ENCODE results near the gene NDUFS7.

NDUFS7 gene

DNA sequence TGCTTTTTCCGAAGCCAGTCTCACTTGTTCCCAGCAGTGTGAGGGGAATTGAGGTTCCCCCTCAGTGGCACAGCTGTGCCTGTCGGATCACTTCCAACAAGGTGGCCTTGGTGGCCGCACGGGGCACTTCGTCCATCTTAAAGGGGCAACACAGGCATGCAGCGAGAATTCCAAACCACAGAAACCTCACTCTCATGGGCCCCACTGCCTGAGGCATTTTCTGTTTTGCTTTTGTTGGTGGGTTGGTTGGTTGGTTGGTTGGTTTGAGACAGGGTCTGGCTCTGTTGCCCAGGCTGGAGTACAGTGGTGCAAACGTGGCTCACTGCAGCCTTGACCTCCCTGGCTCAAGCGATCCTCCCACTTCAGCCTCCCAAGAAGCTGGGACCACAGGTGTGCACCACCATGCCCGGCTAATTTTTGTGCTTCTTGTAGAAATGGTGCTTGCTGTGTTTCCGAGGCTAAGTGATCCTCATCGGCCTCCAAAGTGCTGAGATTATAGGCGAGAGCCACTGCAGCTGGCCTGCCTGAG is 3.7 kb upstream of the NDUFS7 start:
- no peak overlapping the region for H3K4me3 ChIP-seq
- no peak for DNase-seq (ENCODE audit: low spot score)
- H3K27ac ChIP-seq = no peak overlapping the region
- TF ChIP-seq, protein P1, sequence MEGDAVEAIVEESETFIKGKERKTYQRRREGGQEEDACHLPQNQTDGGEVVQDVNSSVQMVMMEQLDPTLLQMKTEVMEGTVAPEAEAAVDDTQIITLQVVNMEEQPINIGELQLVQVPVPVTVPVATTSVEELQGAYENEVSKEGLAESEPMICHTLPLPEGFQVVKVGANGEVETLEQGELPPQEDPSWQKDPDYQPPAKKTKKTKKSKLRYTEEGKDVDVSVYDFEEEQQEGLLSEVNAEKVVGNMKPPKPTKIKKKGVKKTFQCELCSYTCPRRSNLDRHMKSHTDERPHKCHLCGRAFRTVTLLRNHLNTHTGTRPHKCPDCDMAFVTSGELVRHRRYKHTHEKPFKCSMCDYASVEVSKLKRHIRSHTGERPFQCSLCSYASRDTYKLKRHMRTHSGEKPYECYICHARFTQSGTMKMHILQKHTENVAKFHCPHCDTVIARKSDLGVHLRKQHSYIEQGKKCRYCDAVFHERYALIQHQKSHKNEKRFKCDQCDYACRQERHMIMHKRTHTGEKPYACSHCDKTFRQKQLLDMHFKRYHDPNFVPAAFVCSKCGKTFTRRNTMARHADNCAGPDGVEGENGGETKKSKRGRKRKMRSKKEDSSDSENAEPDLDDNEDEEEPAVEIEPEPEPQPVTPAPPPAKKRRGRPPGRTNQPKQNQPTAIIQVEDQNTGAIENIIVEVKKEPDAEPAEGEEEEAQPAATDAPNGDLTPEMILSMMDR (IDR thresholded peaks at IDR 0.05) = no peak

DNA sequence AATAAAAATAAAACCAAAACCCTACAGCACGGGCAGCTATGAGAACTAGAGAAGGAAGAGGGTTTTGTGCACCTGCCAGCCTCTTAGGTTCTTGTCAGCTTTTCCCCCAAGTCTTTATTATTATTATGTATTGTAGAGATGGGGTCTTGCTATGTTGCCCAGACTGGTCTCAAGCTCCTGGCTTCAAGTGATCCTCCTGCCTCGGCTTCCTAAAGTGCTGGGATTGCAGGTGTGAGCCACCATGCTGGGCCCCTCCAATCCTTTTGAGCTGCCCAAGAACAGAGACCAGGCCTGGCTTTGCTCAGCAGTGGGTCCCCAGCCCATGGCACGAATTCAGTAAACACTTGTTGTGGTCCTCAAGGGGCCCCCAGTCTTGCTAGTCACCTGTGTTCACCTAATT is 1.5 kb upstream of the NDUFS7 start:
- no peak overlapping the region for H3K4me3 ChIP-seq
- TF ChIP-seq, protein P1 (IDR thresholded peaks at IDR 0.05) = no peak
- H3K27ac ChIP-seq = no peak overlapping the region
- no peak for DNase-seq (ENCODE audit: low spot score)

DNA sequence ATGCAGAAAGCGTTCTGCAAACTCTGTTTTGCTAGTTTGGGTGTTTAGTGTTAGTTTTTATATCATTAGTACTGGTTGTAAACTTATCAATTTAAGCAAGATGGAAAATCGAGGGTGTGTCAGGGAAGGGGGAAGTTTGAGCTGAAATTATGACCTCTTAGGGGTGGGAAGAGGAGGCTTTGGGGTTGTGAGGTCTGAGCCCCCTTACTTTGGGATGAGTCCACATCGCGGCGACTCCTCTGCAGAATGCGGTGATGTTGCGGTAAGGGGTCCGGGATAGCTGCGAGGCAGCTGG is 743 bp upstream of the NDUFS7 start:
- Histone ChIP-seq H3K27ac (peak overlapping the region in 1 of 2 donors; percentile 33), H3K4me3 (peak overlapping the region; percentile 90)
- TF ChIP-seq, protein P1 (IDR thresholded peaks at IDR 0.05) = no peak
- DNase-seq (ENCODE audit: low spot score) = no peak

DNA sequence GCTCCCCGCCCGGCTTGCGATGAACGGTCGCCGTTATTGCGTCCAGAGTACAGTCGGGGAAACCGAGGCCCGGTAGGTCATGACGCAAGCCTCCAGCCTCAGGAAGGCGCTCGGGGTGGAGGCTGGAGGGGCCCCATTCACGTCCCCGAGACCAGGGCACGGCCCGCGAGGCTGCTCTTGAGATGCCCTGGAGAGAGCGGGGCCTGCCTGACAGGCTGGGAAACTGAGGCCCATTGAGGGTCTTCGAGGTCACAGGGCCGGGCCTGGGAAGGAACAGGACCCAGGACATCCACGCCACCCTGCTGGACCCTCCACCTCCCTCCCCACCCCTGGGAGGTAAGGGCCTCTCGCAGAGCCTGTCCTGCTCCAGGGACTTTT is 367 bp downstream of the NDUFS7 start:
- TF ChIP-seq, protein P1 (IDR thresholded peaks at IDR 0.05) = no peak
- peak overlapping the region; percentile 84 to 93 for H3K27ac ChIP-seq
- peak overlapping the region; percentile 90 for H3K4me3 ChIP-seq
- DNase-seq (ENCODE audit: low spot score) = no peak

DNA sequence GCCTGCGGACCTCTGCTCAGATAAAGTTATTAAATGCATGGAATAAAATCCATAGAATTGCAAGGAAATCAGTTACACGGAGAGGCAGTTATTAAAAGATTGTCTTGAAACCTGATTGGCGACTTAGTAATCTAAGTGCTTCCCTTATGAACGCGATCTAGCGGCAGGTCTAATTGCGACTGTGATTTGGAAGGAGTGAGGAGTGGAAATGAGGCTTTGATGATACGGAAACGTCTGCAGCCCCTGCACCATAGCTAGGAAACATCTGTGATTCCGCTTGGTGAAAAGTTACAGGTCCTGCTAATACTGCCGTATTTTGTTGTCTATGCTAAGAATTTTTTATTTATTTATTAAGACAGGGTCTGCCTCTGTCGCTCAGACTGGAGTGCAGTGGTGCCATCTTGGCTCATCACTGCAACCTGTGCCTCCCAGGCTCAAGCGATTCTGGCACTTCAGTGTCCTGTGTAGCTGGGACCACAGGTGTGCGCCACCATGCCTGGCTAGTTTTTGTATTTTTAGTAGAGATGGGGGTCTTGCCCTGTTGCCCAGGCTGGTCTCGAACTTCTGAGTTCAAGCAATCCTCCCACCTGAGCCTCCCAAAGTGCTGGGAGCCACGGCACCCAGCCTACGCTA is 887 bp downstream of the NDUFS7 start:
- Histone ChIP-seq H3K4me3 (peak overlapping the region; percentile 90), H3K27ac (peak overlapping the region; percentile 84 to 93)
- TF ChIP-seq, protein P1 (IDR thresholded peaks at IDR 0.05) = no peak
- no peak for DNase-seq (ENCODE audit: low spot score)

DNA sequence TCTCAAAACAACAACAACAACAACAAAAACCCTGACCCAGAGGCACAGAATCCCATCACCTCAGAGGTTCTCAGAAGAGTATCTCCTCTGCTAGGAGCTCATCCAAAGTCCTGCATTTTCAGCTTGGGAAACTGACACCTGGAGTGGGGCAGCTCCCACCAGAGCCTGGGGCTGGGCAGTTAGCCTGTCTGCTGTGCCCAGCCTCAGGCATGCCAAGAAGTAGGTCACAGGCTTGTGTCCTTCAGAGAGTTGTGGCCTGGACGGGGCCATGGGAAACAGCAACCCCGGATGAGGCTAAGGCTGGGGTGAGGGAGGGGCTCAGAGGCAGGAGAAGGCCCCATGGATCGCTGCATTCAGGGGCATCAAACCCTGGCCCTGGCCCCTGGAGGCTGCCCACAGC is 2.1 kb downstream of the NDUFS7 start:
- TF ChIP-seq, protein P1 (IDR thresholded peaks at IDR 0.05) = no peak
- no peak overlapping the region for H3K4me3 ChIP-seq
- DNase-seq (ENCODE audit: low spot score) = no peak
- no peak overlapping the region for H3K27ac ChIP-seq

DNA sequence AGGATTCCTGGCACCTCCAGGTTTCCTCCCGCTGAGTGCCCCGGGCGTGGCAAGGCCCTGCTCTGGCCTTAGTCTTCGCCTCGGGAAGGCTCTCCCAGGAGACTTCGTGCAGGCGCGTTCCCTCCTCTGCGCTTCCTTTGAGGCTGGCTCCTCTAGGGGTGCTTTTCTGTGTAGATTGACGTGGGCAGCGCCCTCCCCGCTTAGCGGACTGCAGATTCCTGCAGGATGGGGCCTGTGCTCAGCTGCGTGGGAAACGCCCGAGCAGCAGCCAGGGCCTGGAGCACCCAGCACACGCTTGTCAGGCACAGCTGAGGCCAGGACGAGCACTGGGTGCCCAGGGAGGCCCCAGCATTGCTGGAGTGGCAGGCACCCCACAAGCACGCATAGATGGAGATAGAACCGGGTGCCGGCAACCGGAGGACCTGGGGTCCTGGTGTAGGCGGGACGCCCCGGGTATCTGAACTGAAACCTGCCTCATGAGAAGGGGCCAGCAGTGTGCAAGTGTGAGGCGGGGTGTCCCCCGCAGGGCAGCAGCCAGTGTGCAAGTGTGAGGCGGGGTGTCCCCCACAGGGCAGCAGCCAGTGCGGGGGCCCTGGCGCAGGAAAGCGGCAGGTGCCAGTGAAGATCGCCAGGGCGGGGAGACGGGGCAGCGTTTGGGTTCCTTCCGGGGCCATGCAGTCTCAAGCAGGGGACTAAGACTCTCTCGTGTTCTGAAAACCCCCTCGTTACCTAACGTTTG is 3.4 kb downstream of the NDUFS7 start:
- H3K4me3 ChIP-seq = no peak overlapping the region
- TF ChIP-seq, protein P1 (IDR thresholded peaks at IDR 0.05) = no peak
- no peak for DNase-seq (ENCODE audit: low spot score)

More for the DNA sequence above, 3.4 kb downstream of the NDUFS7 start:
- no peak overlapping the region for H3K27ac ChIP-seq

All from coronary artery (tissue), 2 donors.